AG04450 (cell line): ENCODE data around the gene PRKN. TPM values are rescaled to one million over a fixed set of nuclear protein-coding genes. Genes with fewer than 3 reads are reported as not detected.

Source experiments
- CTCF ChIA-PET: fragments of 300-600, 350-600 bp; formaldehyde crosslinking; extraction: SDS; loops from one replicate; lab custom pipeline; 2022; ENCODE audit warnings: antibody characterized with exemption, inconsistent platforms; lab: Charles Lee
- POLR2A ChIA-PET: fragments of 350-600 bp; formaldehyde crosslinking; extraction: SDS; loops from one replicate; lab custom pipeline; 2021; ENCODE audit warnings: antibody characterized with exemption, inconsistent platforms; lab: Yijun Ruan, JAX
- DNase-seq: peaks from one replicate; pipeline ENCODE4 v3.0.0-alpha.2; 2011; ENCODE audit warnings: low read depth, low spot score
- H3K27ac ChIP-seq: one replicate; pipeline ENCODE4 v1.5.1; 2012; ENCODE audit warnings: low read depth, low read length, control low read depth
- H3K27me3 ChIP-seq: one replicate; pipeline ENCODE4 v1.6.0; 2012; ENCODE audit warnings: low read length; ENCODE audit not compliant: control insufficient read depth, insufficient read depth
- H3K4me3 ChIP-seq: 2 replicates; pipeline ENCODE4 v1.5.1; 2011; ENCODE audit warnings: mild to moderate bottlenecking, low read depth, low read length, control low read depth
- H3K9me3 ChIP-seq: 2 replicates; pipeline ENCODE4 v1.5.1; 2012; ENCODE audit warnings: low read length; ENCODE audit not compliant: control insufficient read depth, insufficient read depth
- CTCF ChIP-seq: IDR thresholded peaks from 2 replicates; pipeline ENCODE4 v1.5.1; 2011; ENCODE audit warnings: low read depth, low read length, control low read depth, inconsistent platforms
- polyA plus RNA-seq: library from polyadenylated mRNA; depleted of rRNA; stranded (reverse); fragments of >200 nt; gene quantifications from 2 replicates; pipeline ENCODE4 v1.2.3, GENCODE V29; 2011

Gene PRKN
- polyA plus RNA-seq, 1 experiment, result not detected

GRCh38 chr6:161396539-161396938, 1331.0 kb downstream of the PRKN start:
- H3K27me3 ChIP-seq, result no peaks in the 10 kb centered on the region
- CTCF ChIA-PET, result interaction anchor here (0.6 to 5.0 kb wide), 2 partner anchors 22 to 43 kb away, joined by 3 to 52 read pairs; no protein-coding TSS in a partner anchor
- no peak for DNase-seq
- peaks cover 9% of the 10 kb centered on the region; the same call in 1 of the 2 replicates for H3K9me3 ChIP-seq
- POLR2A ChIA-PET, result no interaction called here
- no peak for TF ChIP-seq CTCF
- H3K27ac ChIP-seq, result no peak overlapping the region
- H3K4me3 ChIP-seq, result no peak overlapping the region

GRCh38 chr6:161395716-161396231, 1331.8 kb downstream of the PRKN start:
- POLR2A ChIA-PET, result no interaction called here
- Histone ChIP-seq H3K9me3 (peaks cover 9% of the 10 kb centered on the region; the same call in 1 of the 2 replicates), H3K27me3 (no peaks in the 10 kb centered on the region), H3K4me3 (no peak overlapping the region), H3K27ac (no peak overlapping the region)
- CTCF ChIA-PET, result interaction anchor here (0.6 to 5.0 kb wide), 7 partner anchors 20 to 302 kb away, joined by 3 to 52 read pairs (median 11); no protein-coding TSS in a partner anchor
- DNase-seq, result no peak
- TF ChIP-seq CTCF, result no peak

GRCh38 chr6:161394437-161394836, 1333.1 kb downstream of the PRKN start:
- Histone ChIP-seq H3K27ac (no peak overlapping the region), H3K4me3 (no peak overlapping the region), H3K27me3 (peaks cover 2% of the 10 kb centered on the region), H3K9me3 (peaks cover 9% of the 10 kb centered on the region; the same call in 1 of the 2 replicates)
- no peak for DNase-seq
- no peak for TF ChIP-seq CTCF
- CTCF ChIA-PET, result interaction anchor here (0.6 to 5.0 kb wide), 12 partner anchors 9 to 611 kb away, joined by 3 to 52 read pairs (median 8); no protein-coding TSS in a partner anchor
- POLR2A ChIA-PET, result no interaction called here

GRCh38 chr6:161393839-161394364, 1333.7 kb downstream of the PRKN start:
- Histone ChIP-seq H3K27ac (no peak overlapping the region), H3K27me3 (peaks cover 2% of the 10 kb centered on the region), H3K9me3 (peaks cover 5% of the 10 kb centered on the region; the same call in 1 of the 2 replicates), H3K4me3 (no peak overlapping the region; the same call in 1 of the 2 replicates)
- ChIA-PET POLR2A (no interaction called here), CTCF (interaction anchor here (0.5 to 5.0 kb wide), 16 partner anchors 9 to 1343 kb away, joined by 3 to 52 read pairs (median 4); no protein-coding TSS in a partner anchor)
- TF ChIP-seq CTCF, result peak; percentile 71
- no peak for DNase-seq

- ChIA-PET CTCF (interaction anchor here (0.6 to 5.0 kb wide), 16 partner anchors 9 to 1343 kb away, joined by 3 to 52 read pairs (median 4); no protein-coding TSS in a partner anchor), POLR2A (no interaction called here)
- Histone ChIP-seq H3K9me3 (peaks cover 3% of the 10 kb centered on the region; the same call in 1 of the 2 replicates), H3K27me3 (peaks cover 2% of the 10 kb centered on the region), H3K27ac (no peak overlapping the region), H3K4me3 (no peak overlapping the region)
- no peak for DNase-seq
- no peak for TF ChIP-seq CTCF
Observed at GRCh38 chr6:161393292-161393691, 1334.3 kb downstream of the PRKN start.
